Activated CD8-positive, alpha-beta T cell treated with anti-CD3 and anti-CD28 coated beads, Interleukin-2, amount 10 ng/mL, durations not matched to agents 7 days and 5 days (primary cell): ENCODE results near the gene NFKBIE. TPM values are rescaled to one million over a fixed set of nuclear protein-coding genes. Genes with fewer than 3 reads are reported as not detected.
A peak's percentile ranks its signal among the peaks of the same experiment; 100 is the strongest.

Source experiments
- ATAC-seq: fragments of 150-1000 bp; cut with Tn5 transposase; one replicate; pipeline ENCODE4 v1.10.0; 2021; ENCODE audit warnings: moderate library complexity
- CTCF ChIA-PET: fragments of 350-600 bp; sonication (Branson Sonifier 250); formaldehyde crosslinking; loops from one replicate; lab custom pipeline; 2021; ENCODE audit warnings: antibody characterized with exemption; lab: Charles Lee
- POLR2A ChIA-PET: fragments of 350-600 bp; sonication (Branson Sonifier 250); formaldehyde crosslinking; loops from one replicate; lab custom pipeline; 2021; ENCODE audit warnings: antibody characterized with exemption; lab: Charles Lee
- DNase-seq: peaks from one replicate; pipeline ENCODE4 v3.0.0-alpha.2; 2020
- H3K27ac Mint-ChIP-seq: one replicate; pipeline ENCODE4 v1.8.0; 2021; ENCODE audit warnings: mild to moderate bottlenecking, mixed read lengths
- H3K27me3 Mint-ChIP-seq: one replicate; pipeline ENCODE4 v1.8.0; 2021; ENCODE audit warnings: low read depth, mixed read lengths
- H3K36me3 Mint-ChIP-seq: one replicate; pipeline ENCODE4 v1.8.0; 2021; ENCODE audit warnings: low read depth, mixed read lengths
- H3K4me1 Mint-ChIP-seq: one replicate; pipeline ENCODE4 v1.8.0; 2021; ENCODE audit warnings: low read depth, mixed read lengths
- H3K4me3 Mint-ChIP-seq: one replicate; pipeline ENCODE4 v1.8.0; 2021; ENCODE audit warnings: mild to moderate bottlenecking, mixed read lengths
- H3K9me3 Mint-ChIP-seq: one replicate; pipeline ENCODE4 v1.8.0; 2022; ENCODE audit warnings: mixed read lengths; ENCODE audit not compliant: insufficient read depth
- total RNA-seq, 2 experiments: library from RNA; stranded (reverse); gene quantifications; one replicate each; pipeline ENCODE4 v1.2.3, GENCODE V29; 2021

The NFKBIE gene
- total RNA-seq, 2 experiments from 2014 or later, result 14.1 to 16.9 TPM

DNA sequence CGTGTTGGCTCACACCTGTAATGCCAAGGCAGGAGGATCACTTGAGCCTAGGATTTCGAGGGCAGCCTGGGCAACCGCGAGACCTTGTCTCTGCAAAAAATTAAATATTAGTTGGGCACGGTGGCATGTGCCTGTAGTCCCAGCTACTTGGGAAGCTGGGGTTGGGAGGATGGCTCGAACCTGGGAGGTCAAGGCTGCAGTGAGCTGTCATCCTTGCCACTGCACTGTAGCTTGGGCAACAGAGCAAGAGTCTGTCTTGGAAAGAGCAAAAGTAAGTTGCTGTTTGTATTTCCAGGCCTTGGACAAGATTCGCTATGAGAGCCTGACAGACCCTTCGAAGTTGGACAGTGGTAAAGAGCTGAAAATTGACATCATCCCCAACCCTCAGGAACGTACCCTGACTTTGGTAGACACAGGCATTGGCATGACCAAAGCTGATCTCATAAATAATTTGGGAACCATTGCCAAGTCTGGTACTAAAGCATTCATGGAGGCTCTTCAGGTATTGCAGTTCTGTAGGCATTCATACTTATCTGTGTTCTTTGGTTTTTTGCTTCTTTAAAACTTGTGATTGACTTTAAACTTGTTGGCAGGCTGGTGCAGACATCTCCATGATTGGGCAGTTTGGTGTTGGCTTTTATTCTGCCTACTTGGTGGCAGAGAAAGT, 16.1 kb downstream of the NFKBIE start:
- Mint-ChIP-seq H3K4me3 (peak overlapping the region; percentile 98), H3K4me1 (peaks cover 62% of the 10 kb centered on the region), H3K9me3 (no peaks in the 10 kb centered on the region), H3K36me3 (peaks cover 70% of the 10 kb centered on the region), H3K27ac (peak overlapping the region; percentile 99), H3K27me3 (no peaks in the 10 kb centered on the region)
- DNase-seq, result no peak
- no peak for ATAC-seq
- CTCF ChIA-PET, result interaction anchor here (8.1 kb wide), 1 partner anchor 6 kb away, joined by 75 read pairs; the partner anchor contains the start of gene SLC35B2
- POLR2A ChIA-PET, result interaction anchor here (0.8 kb wide), 1 partner anchor 13 kb away, joined by 3 read pairs; no protein-coding TSS in a partner anchor

DNA sequence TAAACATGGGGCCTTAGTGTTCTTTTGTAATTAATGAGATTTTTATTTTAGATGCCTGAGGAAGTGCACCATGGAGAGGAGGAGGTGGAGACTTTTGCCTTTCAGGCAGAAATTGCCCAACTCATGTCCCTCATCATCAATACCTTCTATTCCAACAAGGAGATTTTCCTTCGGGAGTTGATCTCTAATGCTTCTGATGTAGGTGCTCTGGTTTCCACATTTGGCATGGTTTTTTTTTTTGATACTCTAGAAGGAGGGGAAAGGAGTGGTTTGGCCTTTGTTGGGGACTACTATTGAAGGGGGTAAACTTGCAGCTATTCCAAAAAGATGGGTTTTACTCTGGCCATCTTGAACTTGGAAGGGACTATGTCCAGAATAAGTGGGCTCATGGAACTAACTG, 16.8 kb downstream of the NFKBIE start:
- H3K4me1 Mint-ChIP-seq, result peaks cover 57% of the 10 kb centered on the region
- H3K4me3 Mint-ChIP-seq, result peak overlapping the region; percentile 98
- peak overlapping the region; percentile 99 for H3K27ac Mint-ChIP-seq
- ATAC-seq (no peak), DNase-seq (no peak)
- ChIA-PET POLR2A (interaction anchor here (1.1 to 4.4 kb wide), 5 partner anchors 7 to 120 kb away, joined by 3 to 104 read pairs (median 54); partner anchors contain the start of genes NFKBIE and SLC35B2), CTCF (interaction anchor here (2.3 to 8.1 kb wide), 2 partner anchors 6 to 20 kb away, joined by 9 to 75 read pairs; partner anchors contain the start of gene SLC35B2)
- no peaks in the 10 kb centered on the region for H3K27me3 Mint-ChIP-seq
- H3K9me3 Mint-ChIP-seq, result no peaks in the 10 kb centered on the region
- peaks cover 64% of the 10 kb centered on the region for H3K36me3 Mint-ChIP-seq

DNA sequence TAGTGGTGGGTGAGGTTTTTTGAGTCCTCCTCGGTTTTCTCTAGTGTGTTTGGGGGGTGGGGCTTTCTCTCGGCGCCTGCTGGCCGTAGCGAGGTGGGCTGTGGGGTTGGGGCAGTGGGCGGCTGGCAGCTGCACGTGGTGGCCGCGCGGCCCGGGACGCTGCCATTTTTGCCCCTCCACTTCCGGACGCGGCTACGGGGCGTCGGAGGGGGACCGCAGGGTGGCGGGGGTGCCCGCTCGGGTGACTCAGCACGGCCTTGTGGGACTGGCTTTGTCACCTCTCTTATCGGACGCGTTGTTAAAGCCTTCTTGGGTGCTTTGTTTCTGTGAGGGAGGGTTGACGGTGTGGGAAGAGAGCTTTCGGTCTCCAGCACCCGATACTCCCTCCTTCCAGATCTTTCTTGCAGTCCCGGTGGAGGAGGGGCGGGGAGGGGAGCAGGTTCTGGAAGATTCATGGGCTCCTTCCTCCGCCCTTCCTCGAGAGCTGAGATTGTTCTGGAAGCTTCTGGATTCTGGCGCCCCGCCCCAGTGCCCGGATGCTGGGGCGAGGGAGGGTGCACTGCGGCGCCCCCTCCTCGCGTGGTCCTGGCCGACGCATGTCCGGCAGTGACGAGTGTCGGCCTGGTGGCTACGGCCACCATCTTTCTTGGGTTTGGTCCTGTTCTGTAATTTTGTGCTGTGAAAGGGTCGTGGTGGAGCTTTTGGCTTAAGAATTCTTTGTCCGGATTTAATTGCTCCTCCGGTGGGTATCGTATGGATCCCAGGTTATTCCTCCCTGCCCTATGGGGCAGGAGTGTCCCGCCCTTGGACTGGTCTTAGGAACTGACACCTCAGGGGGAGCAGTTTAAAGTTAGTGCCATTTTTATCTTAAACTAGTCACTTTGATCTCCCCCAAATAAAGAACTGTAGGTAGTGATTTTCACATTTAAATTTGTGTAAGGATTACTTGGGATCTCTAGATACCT, 17.7 kb downstream of the NFKBIE start:
- CTCF ChIA-PET, result interaction anchor here (1.3 to 8.1 kb wide), 9 partner anchors 7 to 75 kb away, joined by 3 to 75 read pairs (median 8); partner anchors contain the start of gene SLC35B2
- DNase-seq (peak; percentile 87), ATAC-seq (peak; percentile 43)
- H3K4me3 Mint-ChIP-seq, result peak overlapping the region; percentile 98
- no peaks in the 10 kb centered on the region for H3K27me3 Mint-ChIP-seq
- H3K27ac Mint-ChIP-seq, result peak overlapping the region; percentile 99
- H3K9me3 Mint-ChIP-seq, result no peaks in the 10 kb centered on the region
- peaks cover 55% of the 10 kb centered on the region for H3K36me3 Mint-ChIP-seq
- POLR2A ChIA-PET, result interaction anchor here (0.5 to 4.4 kb wide), 26 partner anchors 8 to 1318 kb away, joined by 3 to 104 read pairs (median 4); partner anchors contain the start of genes CDC5L, CNPY3, GTPBP2 and NFKBIE
- peaks cover 49% of the 10 kb centered on the region for H3K4me1 Mint-ChIP-seq

- Mint-ChIP-seq H3K36me3 (peaks cover 48% of the 10 kb centered on the region), H3K4me3 (peak within 1 kb of the TSS; percentile 98), H3K27me3 (no peaks in the 10 kb centered on the region), H3K9me3 (no peaks in the 10 kb centered on the region), H3K27ac (peak within 1 kb of the TSS; percentile 99), H3K4me1 (peaks cover 44% of the 10 kb centered on the region)
- POLR2A ChIA-PET, result interaction anchor here (0.5 to 4.4 kb wide), 26 partner anchors 9 to 1318 kb away, joined by 3 to 104 read pairs (median 4); partner anchors contain the start of genes AARS2, CDC5L, CNPY3 and GTPBP2
- CTCF ChIA-PET, result interaction anchor here (1.3 to 8.1 kb wide), 10 partner anchors 8 to 74 kb away, joined by 3 to 75 read pairs (median 8); partner anchors contain the start of gene SLC35B2
- DNase-seq (peak; percentile 97), ATAC-seq (peak; percentile 80)
Measured at GRCh38 chr6:44246663-44247337, 18.6 kb downstream of the NFKBIE start, which contains the start of gene HSP90AB1. Gene HSP90AB1, plus strand, starts transcription at chr6:44247101. Its CDS starts 1,529 bp downstream, at chr6:44248630.

- peaks cover 41% of the 10 kb centered on the region for H3K36me3 Mint-ChIP-seq
- peaks cover 38% of the 10 kb centered on the region for H3K4me1 Mint-ChIP-seq
- CTCF ChIA-PET, result interaction anchor here (0.7 to 8.1 kb wide), 17 partner anchors 9 to 113 kb away, joined by 3 to 75 read pairs (median 5); partner anchors contain the start of genes SLC29A1 and SLC35B2
- no peaks in the 10 kb centered on the region for H3K9me3 Mint-ChIP-seq
- peak; percentile 38 for ATAC-seq
- DNase-seq, result peak; percentile 86
- H3K27me3 Mint-ChIP-seq, result no peaks in the 10 kb centered on the region
- H3K27ac Mint-ChIP-seq, result peak overlapping the region; percentile 99
- POLR2A ChIA-PET, result interaction anchor here (0.5 to 4.4 kb wide), 26 partner anchors 10 to 1317 kb away, joined by 3 to 104 read pairs (median 4); partner anchors contain the start of genes AARS2, CDC5L, CNPY3 and GTPBP2
- peak overlapping the region; percentile 98 for H3K4me3 Mint-ChIP-seq
Measured at GRCh38 chr6:44245912-44246662, 19.3 kb downstream of the NFKBIE start.

GRCh38 chr6:44245391-44245911, 19.9 kb downstream of the NFKBIE start:
- DNase-seq, result no peak
- Mint-ChIP-seq H3K27ac (peak overlapping the region; percentile 99), H3K36me3 (peaks cover 34% of the 10 kb centered on the region), H3K4me1 (peaks cover 33% of the 10 kb centered on the region), H3K9me3 (no peaks in the 10 kb centered on the region), H3K4me3 (peak overlapping the region; percentile 98), H3K27me3 (no peaks in the 10 kb centered on the region)
- ATAC-seq, result no peak
- ChIA-PET CTCF (interaction anchor here (0.7 to 8.1 kb wide), 13 partner anchors 8 to 113 kb away, joined by 3 to 75 read pairs (median 4); partner anchors contain the start of genes SLC29A1 and SLC35B2), POLR2A (interaction anchor here (0.6 to 4.4 kb wide), 6 partner anchors 9 to 59 kb away, joined by 3 to 104 read pairs (median 46); partner anchors contain the start of genes NFKBIE, SLC29A1 and SLC35B2)

GRCh38 chr6:44243345-44243744, 22.0 kb downstream of the NFKBIE start:
- ChIA-PET CTCF (interaction anchor here (4.0 to 8.1 kb wide), 2 partner anchors 9 to 11 kb away, joined by 17 to 75 read pairs; partner anchors contain the start of gene SLC35B2), POLR2A (interaction anchor here (0.8 kb wide), 1 partner anchor 13 kb away, joined by 4 read pairs; the partner anchor contains the start of gene SLC35B2)
- Mint-ChIP-seq H3K4me1 (peaks cover 15% of the 10 kb centered on the region), H3K27me3 (no peaks in the 10 kb centered on the region), H3K36me3 (peaks cover 13% of the 10 kb centered on the region), H3K9me3 (no peaks in the 10 kb centered on the region), H3K4me3 (no peak overlapping the region), H3K27ac (no peak overlapping the region)
- no peak for ATAC-seq
- no peak for DNase-seq

DNA sequence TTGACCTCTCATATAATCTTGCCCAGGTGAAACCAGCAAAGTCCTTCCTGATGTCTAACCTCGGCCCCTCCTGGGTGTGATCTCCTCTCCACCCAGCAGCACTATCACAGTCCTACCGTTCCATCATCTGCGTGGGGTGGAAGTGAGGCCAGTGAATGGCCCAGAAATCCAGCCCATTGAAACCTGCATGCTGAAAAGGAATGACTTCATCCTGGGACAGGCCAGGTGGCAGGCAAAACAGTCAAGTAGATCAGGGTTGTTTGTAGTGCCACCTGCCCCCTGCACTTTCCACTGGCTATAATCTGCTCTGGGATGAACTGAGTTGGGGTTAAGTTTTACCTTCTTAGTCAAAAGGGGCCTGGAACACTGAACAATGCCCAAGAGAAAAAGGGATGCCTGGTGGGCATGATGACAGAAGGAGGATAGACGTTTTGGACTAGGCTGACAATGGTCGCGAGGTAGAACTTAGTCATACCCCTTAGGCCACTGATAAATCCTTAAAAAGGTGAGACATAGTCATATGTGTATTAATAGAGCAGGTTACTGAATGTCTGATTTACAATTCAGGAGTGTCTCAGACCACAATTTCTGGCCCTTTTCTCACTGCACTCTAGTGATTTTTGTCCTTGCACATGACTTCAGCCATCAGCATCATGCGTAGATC, 26.5 kb downstream of the NFKBIE start:
- peak overlapping the region; percentile 80 for H3K4me3 Mint-ChIP-seq

More for the DNA sequence above, 26.5 kb downstream of the NFKBIE start:
- POLR2A ChIA-PET, result interaction anchor here (0.6 to 5.6 kb wide), 4 partner anchors 8 to 33 kb away, joined by 3 to 54 read pairs (median 4); partner anchors contain the start of genes HSP90AB1 and SLC35B2
- DNase-seq (no peak), ATAC-seq (no peak)
- H3K9me3 Mint-ChIP-seq, result no peaks in the 10 kb centered on the region
- CTCF ChIA-PET, result interaction anchor here (0.6 to 2.8 kb wide), 4 partner anchors 14 to 66 kb away, joined by 6 to 36 read pairs (median 9); partner anchors contain the start of gene SLC35B2
- H3K27me3 Mint-ChIP-seq, result no peaks in the 10 kb centered on the region
- peaks cover 6% of the 10 kb centered on the region for H3K36me3 Mint-ChIP-seq
- peaks cover 23% of the 10 kb centered on the region for H3K4me1 Mint-ChIP-seq
- peak overlapping the region; percentile 36 for H3K27ac Mint-ChIP-seq
